Measurements from ENCODE around the gene SLC25A33. TPM values are rescaled to one million over a fixed set of nuclear protein-coding genes. Genes with fewer than 3 reads are reported as not detected.

SLC25A33 gene
- polyA plus RNA-seq, 3 donors from 2014 or later = 6.4 to 7.4 (median 7.0) TPM

- Mint-ChIP-seq H3K36me3 (no peaks in the 10 kb centered on the region), H3K27ac (no peak overlapping the region), H3K9me3 (no peaks in the 10 kb centered on the region), H3K4me1 (peaks cover 10 to 15% of the 10 kb centered on the region in 2 donors), H3K4me3 (no peak overlapping the region), H3K27me3 (ENCODE audit: low read depth in 3 of 3) (peaks cover 0 to 4% (median 0%) of the 10 kb centered on the region in 3 donors)
- no peak for DNase-seq
Observed at GRCh38 chr1:9594471-9595155, 55.3 kb downstream of the SLC25A33 start.

GRCh38 chr1:9595156-9595967 is 56.1 kb downstream of the SLC25A33 start:
- H3K4me1 Mint-ChIP-seq = peaks cover 5 to 12% of the 10 kb centered on the region in 2 donors
- no peak overlapping the region for H3K4me3 Mint-ChIP-seq
- H3K9me3 Mint-ChIP-seq = no peaks in the 10 kb centered on the region
- H3K36me3 Mint-ChIP-seq = no peaks in the 10 kb centered on the region
- no peak for DNase-seq
- H3K27ac Mint-ChIP-seq = peak overlapping the region in 1 of 6 donors; percentile 61
- peaks cover 0 to 4% (median 0%) of the 10 kb centered on the region in 3 donors for H3K27me3 Mint-ChIP-seq (ENCODE audit: low read depth in 3 of 3)

- no peak overlapping the region for H3K27ac Mint-ChIP-seq
- peaks cover 5 to 7% of the 10 kb centered on the region in 2 donors for H3K4me1 Mint-ChIP-seq
- no peak for DNase-seq
- no peak overlapping the region for H3K4me3 Mint-ChIP-seq
- H3K36me3 Mint-ChIP-seq = no peaks in the 10 kb centered on the region
- H3K27me3 Mint-ChIP-seq (ENCODE audit: low read depth in 3 of 3) = peaks cover 0 to 4% (median 0%) of the 10 kb centered on the region in 3 donors
- no peaks in the 10 kb centered on the region for H3K9me3 Mint-ChIP-seq
Observed at GRCh38 chr1:9595968-9596340, 56.7 kb downstream of the SLC25A33 start.

- H3K27ac Mint-ChIP-seq = no peak overlapping the region
- peaks cover 0 to 4% (median 0%) of the 10 kb centered on the region in 3 donors for H3K27me3 Mint-ChIP-seq (ENCODE audit: low read depth in 3 of 3)
- no peaks in the 10 kb centered on the region for H3K9me3 Mint-ChIP-seq
- H3K4me1 Mint-ChIP-seq = peaks cover 5 to 7% of the 10 kb centered on the region in 2 donors
- H3K36me3 Mint-ChIP-seq = no peaks in the 10 kb centered on the region
- no peak for DNase-seq
- H3K4me3 Mint-ChIP-seq = no peak overlapping the region
Observed at GRCh38 chr1:9596415-9597123, 57.3 kb downstream of the SLC25A33 start.

- no peak overlapping the region for H3K4me3 Mint-ChIP-seq
- no peak for DNase-seq
- no peaks in the 10 kb centered on the region for H3K36me3 Mint-ChIP-seq
- H3K27me3 Mint-ChIP-seq (ENCODE audit: low read depth in 3 of 3) = peaks cover 0 to 2% (median 0%) of the 10 kb centered on the region in 3 donors
- H3K27ac Mint-ChIP-seq = peak overlapping the region in 1 of 6 donors; percentile 64
- no peaks in the 10 kb centered on the region for H3K9me3 Mint-ChIP-seq
- peaks cover 5 to 7% of the 10 kb centered on the region in 2 donors for H3K4me1 Mint-ChIP-seq
Observed at GRCh38 chr1:9597361-9598315, 58.4 kb downstream of the SLC25A33 start.

GRCh38 chr1:9598316-9598700 is 59.0 kb downstream of the SLC25A33 start:
- H3K27ac Mint-ChIP-seq = no peak overlapping the region
- H3K9me3 Mint-ChIP-seq = no peaks in the 10 kb centered on the region
- DNase-seq = no peak
- peaks cover 0 to 2% (median 0%) of the 10 kb centered on the region in 3 donors for H3K27me3 Mint-ChIP-seq (ENCODE audit: low read depth in 3 of 3)
- H3K36me3 Mint-ChIP-seq = no peaks in the 10 kb centered on the region
- H3K4me1 Mint-ChIP-seq = peaks cover 4% of the 10 kb centered on the region in 2 donors
- H3K4me3 Mint-ChIP-seq = no peak overlapping the region

- H3K4me3 Mint-ChIP-seq = no peak overlapping the region
- H3K27me3 Mint-ChIP-seq (ENCODE audit: low read depth in 3 of 3) = peaks cover 0 to 2% (median 0%) of the 10 kb centered on the region in 3 donors
- no peaks in the 10 kb centered on the region for H3K4me1 Mint-ChIP-seq
- no peaks in the 10 kb centered on the region for H3K9me3 Mint-ChIP-seq
- no peaks in the 10 kb centered on the region for H3K36me3 Mint-ChIP-seq
- no peak for DNase-seq
- peak overlapping the region in 1 of 6 donors; percentile 21 for H3K27ac Mint-ChIP-seq
Observed at GRCh38 chr1:9599741-9600140, 60.5 kb downstream of the SLC25A33 start.

GRCh38 chr1:9600861-9601834 is 61.9 kb downstream of the SLC25A33 start:
- Mint-ChIP-seq H3K4me3 (no peak overlapping the region), H3K9me3 (no peaks in the 10 kb centered on the region), H3K4me1 (no peaks in the 10 kb centered on the region), H3K36me3 (no peaks in the 10 kb centered on the region), H3K27ac (no peak overlapping the region), H3K27me3 (ENCODE audit: low read depth in 3 of 3) (peaks cover 0 to 2% (median 0%) of the 10 kb centered on the region in 3 donors)
- no peak for DNase-seq

GRCh38 chr1:9601942-9602793 is 62.9 kb downstream of the SLC25A33 start:
- Mint-ChIP-seq H3K36me3 (no peaks in the 10 kb centered on the region), H3K4me1 (no peaks in the 10 kb centered on the region), H3K9me3 (no peaks in the 10 kb centered on the region), H3K27me3 (ENCODE audit: low read depth in 3 of 3) (no peaks in the 10 kb centered on the region), H3K27ac (no peak overlapping the region), H3K4me3 (no peak overlapping the region)
- no peak for DNase-seq

- Mint-ChIP-seq H3K4me3 (no peak overlapping the region), H3K27ac (no peak overlapping the region), H3K9me3 (no peaks in the 10 kb centered on the region), H3K27me3 (ENCODE audit: low read depth in 3 of 3) (no peaks in the 10 kb centered on the region), H3K4me1 (no peaks in the 10 kb centered on the region), H3K36me3 (no peaks in the 10 kb centered on the region)
- no peak for DNase-seq
Observed at GRCh38 chr1:9602794-9603167, 63.5 kb downstream of the SLC25A33 start.

- DNase-seq = no peak
- no peak overlapping the region for H3K4me3 Mint-ChIP-seq
- no peaks in the 10 kb centered on the region for H3K36me3 Mint-ChIP-seq
- no peaks in the 10 kb centered on the region for H3K27me3 Mint-ChIP-seq (ENCODE audit: low read depth in 3 of 3)
- H3K27ac Mint-ChIP-seq = no peak overlapping the region
- no peaks in the 10 kb centered on the region for H3K4me1 Mint-ChIP-seq
- H3K9me3 Mint-ChIP-seq = no peaks in the 10 kb centered on the region
Observed at GRCh38 chr1:9603307-9603706, 64.0 kb downstream of the SLC25A33 start.
